NT2/D1 (cell line): ENCODE measurements around the gene RAMP3.

Experiments used
- YY1 ChIP-seq: IDR thresholded peaks from 2 replicates; pipeline ENCODE4 v1.6.1; 2011; ENCODE audit not compliant: insufficient read length, insufficient read depth
- ZNF274 ChIP-seq: IDR thresholded peaks from 2 replicates; pipeline ENCODE4 v1.6.1; 2011; ENCODE audit warnings: mild to moderate bottlenecking, low read depth, low read length

DNA sequence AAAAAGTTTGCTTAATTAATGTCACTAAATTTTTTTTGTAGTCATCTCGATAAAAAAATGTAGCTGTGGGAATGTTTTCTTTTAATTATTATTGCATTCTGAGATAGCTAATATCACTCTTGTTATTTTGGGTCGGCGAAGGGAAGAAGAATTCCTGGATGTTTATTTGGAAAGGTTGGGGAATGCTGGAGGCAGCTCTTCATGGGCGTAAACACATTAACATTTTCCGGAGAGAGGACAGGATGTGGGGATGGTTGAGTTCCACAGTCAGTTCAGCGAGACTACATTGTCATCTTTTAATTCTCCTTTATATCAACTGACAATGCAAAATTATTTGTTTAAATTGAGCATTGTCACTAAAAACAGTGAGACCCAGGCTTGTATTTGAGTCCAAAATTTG, 72.5 kb downstream of the RAMP3 start:
- TF ChIP-seq YY1 (no peak), ZNF274 (no peak)
